ENCODE results near the gene RAB10.
"Not testable (repeated sequence)": the region's sequence is repeated elsewhere in the genome, so short reads cannot be mapped to it uniquely, and the experiment has no call there.

The RAB10 gene

DNA sequence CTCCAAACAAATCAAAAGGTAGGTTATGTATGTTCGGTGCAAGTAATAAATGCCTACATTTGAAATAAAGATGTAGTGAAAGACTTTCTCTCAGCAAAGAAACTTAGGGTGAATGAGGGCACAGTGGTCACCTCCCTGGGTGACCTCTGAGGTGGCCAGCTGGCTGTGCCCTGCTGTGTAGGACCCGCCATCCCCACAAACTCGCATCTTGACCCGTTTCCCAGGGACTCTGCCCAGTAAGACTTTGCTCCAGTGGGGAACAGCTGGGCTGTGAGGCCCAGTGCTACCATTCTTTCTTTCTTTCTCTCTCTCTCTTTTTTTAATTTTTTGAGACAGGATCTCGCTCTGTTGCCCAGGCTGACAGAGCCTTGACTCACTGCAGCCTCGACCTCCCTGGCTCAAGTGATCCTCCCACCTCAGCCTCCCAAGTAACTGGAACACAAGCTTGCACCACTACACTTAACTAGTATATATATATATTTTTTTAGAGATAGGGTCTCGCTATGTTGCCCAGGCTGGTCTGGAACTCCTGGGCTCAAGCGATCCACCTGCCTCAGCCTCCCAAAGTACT lies 130.8 kb downstream of the RAB10 start:
- DNase-seq: no peak

DNA sequence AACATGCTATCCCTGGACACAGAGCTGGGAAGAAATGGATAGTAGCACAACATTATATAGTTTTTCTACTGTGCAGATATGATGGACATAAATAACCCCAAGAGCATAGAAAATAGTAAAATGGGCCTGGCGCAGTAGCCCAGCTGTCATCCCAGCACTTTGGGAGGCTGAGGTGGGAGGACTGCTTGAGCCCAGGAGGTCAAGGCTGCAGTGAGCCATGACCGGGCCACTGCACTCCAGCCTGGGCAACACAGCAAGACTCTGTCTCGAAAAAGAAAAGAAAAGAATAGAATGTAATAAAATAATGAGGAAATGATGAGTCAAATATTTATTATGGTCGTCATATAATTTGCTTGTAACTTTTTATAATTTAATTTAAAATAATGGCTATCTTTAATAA lies 131.5 kb downstream of the RAB10 start:
- no peak for DNase-seq

DNA sequence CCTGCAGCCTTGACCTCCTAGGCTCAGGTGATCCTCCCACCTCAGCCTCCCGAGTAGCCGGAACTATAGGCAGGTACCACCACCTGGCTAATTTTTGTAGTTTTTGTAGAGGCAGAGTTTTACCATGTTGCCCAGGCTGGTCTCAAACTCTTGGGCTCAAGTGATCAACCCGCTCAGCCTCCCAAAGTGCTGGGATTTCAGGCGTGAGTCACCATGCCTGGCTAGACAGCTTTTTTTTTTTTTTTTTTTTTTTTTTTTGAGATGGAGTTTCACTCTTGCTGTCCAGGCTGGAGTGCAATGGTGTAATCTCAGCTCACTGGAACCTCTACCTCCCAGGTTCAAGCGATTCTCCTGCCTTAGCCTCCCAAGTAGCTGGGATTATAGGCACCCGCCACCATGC lies 132.7 kb downstream of the RAB10 start:
- DNase-seq: not testable (repeated sequence)

DNA sequence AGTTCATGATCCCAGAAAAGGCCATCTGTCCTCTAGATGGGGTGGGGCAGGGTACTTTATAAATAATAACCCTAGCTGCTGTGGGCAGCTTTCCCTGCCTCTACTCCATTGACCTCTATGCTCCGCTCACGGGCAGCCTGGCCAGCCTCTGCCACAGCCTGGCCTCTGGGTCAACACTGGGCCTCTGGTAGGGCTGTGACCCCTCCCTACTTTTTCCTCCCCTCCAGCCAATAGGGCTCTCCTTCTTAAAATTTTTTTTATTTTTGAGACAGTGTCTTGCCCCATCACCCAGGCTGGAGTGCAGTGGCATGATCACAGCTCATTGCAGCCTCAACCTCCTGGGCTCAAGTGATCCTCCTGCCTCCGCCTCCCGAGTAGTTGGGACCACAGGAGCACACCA lies 134.9 kb downstream of the RAB10 start:
- DNase-seq: no peak

DNA sequence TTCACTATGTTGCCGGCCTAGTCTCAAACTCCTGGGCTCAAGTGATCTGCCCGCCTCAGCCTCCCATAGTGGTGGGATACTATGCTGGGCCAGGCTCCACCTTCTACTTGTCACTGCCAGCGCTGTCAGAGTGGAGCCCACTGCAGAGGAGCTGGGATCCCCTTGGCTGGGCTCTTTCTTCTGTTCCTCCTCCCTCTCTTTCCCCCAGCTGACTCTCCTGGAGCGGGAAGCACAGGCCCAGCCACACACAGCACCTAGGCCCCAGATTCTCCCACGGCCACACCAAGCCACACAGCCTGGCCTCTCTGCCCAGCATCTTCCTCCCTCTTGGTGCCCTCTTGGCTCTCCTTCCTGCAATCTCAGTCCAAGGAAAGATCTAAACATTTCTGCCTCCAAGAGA lies 135.3 kb downstream of the RAB10 start:
- no peak for DNase-seq

DNA sequence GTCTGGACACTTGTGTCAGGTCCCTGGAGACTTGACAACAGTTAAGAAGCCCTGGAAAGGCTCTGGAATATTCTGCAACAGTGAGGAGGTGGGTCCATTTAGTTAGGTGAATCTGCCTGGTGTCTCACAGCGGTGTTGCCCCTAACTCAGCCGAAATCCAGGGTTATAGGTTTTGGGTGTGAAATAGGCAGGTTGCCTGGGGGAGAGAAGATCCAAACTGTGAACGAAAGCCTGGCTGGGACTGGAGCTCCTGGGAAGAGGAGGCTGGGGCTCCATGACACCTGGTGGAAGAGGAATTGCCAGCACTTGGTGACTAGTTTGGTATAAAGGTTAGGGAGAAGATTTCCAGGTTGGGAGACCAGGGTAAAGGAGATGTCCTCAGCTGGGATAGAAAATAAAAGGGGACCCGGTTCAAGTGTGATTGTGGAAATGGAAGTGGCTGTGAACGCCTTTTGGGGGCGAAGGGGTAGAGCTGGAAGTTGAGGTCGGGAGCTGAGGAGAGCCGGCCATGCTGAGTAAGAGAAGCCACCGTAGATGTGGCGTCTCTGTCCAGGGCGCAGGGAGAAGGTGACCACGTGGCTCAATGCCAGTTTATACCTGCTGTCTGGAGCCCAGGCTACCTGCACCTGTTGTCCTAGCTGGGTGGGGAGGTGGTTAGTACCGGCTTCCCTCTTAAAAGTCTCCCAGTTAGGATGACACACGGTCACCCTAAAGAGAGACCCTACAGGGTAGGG lies 136.0 kb downstream of the RAB10 start:
- no peak for DNase-seq

DNA sequence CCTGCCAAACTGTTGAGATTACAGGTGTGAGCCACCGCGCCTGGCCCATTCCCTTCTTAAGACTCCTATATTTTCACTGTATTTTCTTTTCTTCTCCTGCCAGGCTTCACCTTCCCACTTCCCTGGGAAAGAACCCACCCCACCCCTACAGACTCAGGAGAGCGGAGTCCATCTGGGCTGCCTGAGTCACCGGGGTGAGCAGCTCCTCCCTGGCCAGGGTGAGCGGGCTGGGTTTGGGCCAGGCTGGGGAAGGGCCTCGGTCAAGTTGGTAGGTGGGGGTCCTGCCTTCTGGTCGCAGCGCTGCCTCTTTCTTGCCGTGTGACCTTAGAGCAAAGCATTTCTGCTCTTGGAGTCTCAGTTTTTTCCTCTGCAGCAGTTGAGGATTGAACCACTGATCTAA lies 136.9 kb downstream of the RAB10 start:
- DNase-seq: no peak

DNA sequence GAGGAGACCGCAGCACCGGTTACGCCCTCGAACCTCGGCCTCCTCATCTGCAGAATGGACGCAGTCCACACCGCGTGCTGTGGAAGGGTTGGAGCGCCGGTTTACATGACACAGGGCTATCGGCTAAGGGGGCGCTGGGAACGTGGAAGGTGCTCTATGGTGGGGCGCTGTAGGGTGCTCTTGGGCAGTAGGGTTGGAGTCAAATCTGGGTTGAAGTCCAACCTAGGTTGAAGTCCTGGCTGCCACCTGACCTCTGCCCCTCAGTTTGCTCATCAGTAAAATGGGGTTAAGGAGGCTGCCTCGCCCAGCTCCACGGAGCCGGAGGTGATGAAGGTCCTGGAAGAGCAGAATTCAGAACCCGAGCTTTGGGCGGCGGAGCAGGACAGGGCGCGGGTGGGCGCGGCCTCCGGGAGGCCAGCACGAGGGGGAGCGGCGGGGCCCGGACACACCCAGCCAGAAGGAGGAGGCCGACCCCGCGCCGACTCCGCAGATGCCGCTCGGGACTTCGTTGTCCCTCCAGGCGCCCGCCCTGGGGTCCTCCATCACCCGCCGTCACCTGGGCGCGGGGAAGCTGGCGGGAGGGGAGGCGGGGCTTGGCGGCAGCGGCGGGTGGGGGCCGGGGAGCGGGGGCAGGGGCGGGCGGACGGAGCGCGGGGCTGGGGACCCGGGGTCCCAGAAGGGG lies 138.4 kb downstream of the RAB10 start:
- DNase-seq: no peak

DNA sequence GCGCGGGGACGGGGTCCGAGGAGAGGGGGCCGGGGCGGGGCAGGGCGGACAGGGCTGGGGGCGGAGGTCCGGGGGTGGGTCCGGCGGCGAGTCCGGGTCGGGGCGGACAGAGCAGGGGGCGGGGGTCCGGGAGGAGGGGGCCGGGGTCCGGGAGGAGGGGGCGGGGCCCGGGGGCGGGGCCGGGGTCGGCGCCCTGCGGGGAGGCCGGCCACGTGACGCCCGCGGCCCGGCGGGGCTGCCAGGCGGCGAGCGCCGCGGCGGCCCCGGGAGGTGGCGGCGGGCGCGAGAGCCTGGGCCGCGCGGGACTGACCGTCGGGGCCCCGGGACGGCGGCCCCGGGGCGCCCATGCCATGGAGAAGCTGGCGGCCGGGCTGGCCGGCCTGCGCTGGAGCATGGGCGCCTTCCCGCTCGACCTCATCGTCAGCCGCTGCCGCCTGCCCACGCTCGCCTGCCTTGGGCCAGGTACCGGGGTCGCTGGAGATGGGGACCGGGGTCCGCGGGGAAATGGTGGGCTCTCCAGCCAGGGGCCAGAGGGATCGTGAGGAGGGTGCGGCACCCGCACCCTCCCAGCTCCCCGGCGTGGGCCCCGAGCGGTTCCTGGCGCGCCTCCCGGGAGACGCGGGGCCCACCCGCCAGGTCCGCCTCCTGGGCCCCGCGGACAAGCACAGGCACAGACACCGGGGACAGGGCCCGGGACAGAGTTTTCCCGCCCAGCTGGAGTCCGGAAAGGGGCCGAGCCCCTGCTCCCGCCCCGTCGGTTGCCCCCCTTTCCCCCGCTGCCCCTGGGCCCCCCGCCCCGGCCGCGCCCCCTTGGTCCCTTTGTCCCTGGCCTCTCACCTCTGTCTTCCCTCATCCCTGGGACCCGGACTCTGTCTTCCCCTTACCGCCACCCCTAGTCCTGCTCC lies 139.2 kb downstream of the RAB10 start, which contains the start of gene GAREM2:
Gene GAREM2 (plus strand): TSS at position 218 of the 905 bp plus-strand sequence. CDS start 133 bp downstream, at position 351.
- DNase-seq: no peak

DNA sequence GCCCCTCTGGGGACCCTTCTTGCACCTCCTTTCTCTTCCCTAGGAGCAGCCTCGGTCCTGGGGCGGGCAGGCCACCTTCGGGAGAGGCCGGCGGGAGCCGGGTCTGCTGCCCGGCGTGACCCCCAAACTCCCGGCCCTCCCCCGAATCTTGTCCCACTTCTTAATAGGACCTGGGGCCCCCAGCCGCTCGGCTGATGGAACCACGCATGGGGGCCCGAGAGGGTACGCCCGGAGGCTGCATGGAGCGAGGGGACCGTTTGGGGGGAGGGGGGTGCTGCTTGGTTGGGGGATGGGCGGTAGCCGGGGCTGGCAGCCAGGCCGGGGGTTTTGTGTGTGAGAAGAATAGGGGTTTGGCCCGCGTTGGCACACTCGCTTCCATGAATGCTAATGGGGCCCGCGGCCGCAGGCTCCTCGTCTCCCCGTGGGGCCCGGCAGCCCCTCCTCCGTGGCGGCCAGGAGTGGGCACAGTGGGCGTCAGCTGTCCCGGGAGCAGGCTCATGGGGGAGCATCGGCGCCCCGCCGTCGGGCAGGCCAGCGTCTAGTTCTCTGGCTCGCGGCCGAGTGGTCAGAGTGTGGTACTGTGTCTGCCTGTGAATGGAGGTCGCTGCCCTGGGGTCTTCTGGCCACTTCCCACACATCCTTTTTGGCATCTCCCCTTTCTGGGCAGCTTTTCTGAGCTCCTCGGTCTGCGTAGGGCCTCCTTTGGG lies 140.0 kb downstream of the RAB10 start:
- DNase-seq: no peak

DNA sequence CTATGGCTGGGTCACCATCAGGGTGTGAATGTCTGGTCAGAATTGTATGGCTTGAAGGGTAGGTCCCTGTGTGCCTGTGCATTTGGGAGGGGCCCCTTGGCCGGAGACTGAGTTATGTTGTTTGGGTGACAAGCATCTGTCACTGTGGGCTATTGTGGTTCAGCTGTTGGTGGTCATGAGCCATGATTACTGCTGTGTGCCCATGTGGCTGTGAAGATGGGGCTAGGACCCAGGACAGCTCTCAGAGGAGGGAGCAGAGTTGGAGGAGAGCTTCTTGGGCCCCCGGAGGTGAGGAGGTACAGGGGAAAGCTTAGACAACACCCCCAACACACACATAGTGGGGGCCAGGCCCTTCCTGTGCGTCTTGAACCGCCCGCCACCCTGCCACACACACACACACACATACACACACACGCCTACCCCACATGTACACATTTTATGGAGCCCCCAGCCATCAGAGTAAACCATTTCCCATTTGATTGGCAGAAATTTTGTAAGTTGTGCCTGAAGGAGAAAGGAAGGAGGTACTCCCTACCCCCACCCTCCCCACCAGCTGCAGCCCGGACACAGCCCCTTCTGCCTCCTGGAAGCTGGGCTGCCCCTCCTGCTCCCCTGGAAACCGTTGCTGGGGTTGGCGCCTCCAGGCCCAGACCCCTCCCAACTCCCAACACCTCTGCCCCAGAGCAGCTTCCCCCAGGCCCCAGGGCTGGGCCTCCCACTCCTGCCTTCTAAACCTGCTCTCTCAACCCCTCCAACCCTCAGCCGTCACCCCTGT lies 141.0 kb downstream of the RAB10 start:
- no peak for DNase-seq

DNA sequence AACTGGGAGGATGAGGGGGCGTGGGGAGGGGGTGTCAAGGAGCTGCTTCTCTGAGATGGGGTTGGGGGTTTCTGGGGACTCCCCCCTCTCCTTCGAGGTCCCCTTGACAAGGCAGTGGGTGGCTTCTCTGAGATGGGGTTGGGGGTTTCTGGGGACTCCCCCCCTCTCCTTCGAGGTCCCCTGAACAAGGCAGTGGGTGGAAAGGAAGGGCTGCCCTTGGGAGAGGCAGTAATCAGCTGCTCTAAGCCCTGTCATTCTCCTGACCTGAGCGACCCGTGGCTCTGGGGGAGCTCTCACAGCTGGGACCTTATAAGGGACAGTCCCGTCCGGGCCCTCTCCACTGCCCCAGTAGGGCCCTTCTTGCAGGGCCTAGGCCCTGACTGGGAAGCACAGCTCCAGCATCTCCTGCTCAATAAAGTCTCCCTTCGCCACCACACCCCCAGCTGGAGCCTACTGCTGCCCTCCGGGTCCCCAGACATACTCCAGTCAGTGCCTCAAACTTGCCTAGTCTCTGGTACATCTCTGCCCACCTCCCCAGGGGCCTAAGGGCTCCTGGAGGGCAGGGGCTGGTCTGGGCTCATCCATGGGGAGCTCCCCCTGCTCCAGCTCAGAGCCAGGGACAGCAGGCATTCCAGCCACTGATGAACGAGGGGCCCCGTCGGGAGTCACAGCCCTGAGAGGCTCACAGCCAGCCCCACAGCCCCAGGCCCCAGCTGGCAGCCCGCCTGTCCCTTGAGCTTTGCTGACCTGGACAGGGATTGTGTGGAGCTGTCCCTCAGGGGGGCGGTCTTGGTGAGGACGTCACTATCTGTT lies 141.8 kb downstream of the RAB10 start:
- DNase-seq: no peak

DNA sequence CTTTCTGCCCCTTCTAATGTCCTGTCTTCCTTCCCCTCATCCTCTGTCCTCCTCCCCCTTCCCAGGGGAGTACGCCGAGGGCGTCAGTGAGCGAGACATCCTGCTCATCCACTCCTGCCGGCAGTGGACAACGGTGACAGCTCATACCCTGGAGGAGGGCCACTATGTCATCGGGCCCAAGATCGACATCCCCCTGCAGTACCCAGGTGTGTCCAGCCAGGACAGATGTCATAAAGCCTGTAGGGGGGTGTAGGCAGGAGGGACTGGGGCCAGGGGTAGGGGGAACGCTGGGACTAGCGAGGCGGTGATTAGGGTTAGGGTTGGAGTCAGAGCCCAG lies 142.4 kb downstream of the RAB10 start:
- no peak for DNase-seq

DNA sequence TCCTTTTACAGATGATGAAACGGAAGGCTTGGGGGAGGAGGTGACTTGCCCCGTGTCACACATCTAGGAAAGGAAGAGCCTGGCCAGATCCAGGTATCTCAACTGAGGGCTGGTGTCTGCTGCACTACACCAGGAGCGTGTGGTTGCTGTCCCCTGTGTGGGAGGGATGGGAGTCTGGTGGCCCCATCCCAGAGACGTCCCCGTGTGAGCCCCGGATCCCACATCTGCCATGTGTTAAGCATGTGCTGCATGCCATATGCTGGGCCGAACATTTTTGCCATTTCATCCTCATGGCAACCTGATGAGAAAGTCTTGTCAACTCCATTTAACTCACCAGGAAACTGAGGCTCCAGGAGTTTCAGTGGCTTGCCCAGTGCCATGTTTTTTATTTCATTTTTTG lies 143.2 kb downstream of the RAB10 start:
- DNase-seq: no peak

DNA sequence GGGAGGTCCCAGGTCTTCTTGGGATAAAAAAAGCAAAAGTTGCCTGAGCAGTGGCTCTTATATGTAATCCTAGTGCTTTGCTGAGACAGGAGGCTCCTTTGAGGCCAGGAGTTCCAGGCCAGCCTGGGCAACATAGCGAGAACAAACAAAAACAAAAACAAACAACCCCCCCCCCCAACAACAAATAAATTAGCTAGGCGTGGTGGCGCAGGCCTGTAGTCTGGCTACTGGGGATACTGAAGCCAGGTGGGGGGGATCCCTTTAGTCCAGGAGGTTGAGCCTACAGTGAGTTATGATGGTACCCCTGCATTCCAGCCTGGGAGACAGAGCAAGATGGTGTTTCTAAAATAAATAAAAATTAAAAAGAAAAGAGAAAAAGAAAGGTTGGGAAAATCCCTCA lies 144.4 kb downstream of the RAB10 start:
- no peak for DNase-seq

DNA sequence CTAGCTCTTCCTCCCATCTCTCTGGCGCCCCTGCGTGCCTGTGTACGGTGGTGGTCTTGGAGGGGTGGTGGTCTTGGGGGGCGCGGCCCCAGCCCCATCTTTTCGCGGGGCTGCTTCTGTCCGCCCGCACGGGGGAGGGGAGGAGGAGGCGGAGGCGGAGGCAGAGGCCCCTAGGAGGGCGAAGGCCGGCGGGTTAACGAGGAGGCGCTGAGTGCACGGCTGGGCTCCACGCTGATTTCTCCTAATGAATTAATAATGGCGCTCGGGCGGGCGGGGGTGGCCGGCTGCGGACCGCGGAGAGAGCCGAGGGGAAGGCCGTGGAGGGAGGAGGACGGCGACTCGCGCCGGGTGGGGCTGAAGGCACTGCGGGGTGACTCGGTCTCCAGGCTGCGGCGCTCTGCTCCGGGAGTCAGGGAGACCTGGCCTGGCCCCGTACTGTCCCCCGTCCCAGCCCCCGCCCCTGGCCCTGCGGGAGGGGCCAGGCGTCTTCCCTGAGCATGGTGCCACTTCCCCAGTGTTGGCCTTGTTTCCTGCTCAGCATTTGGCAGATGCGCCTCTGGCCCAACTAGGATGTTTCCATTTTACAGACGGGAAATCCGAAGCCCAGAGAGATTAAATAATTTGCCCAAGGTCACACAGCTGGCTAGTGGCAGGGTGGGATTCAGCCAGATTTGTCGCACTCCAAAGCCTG lies 145.0 kb downstream of the RAB10 start:
- no peak for DNase-seq

DNA sequence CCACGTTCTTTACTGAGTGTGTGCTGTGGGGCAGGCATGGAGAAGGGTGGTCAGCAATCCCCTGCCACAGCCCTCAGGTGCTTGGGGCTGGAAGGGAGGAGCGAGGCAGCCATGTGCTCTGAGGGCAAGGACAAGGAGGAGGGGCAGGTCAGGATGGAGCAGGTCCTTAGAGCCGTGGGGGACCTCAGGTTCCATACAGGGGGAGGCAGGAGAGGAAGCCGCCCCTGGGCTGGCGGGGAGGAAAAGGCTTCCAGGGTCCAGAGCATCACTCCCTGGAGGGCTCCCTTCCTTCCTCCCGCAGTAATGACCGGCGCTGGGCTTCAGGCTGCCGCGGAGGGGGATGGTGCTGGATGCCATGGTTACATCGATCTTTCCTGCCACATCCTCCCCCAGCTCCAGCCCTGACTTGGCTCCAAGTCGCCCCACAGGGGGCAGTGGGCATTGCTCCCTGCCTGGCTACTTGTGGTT lies 145.6 kb downstream of the RAB10 start:
- DNase-seq: no peak

DNA sequence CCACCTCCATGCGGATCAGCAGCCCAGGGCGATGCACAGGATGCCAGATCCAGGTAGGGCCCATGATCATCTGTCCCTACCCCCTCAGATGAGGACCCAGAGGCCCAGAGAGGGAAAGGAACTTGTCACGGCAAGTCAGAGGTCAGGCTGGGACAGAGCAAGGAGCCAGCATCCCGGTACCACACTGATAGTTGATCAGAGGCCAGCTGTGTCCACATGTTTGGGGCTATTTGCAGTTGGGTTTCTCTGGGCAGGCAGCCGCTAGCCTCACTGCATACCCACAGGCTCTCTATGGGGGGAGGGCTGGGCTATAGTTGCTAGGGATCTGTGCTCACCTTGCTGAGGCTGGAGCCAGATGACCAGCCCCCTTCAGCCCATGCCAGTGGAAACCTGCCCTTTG lies 148.6 kb downstream of the RAB10 start:
- DNase-seq: no peak

DNA sequence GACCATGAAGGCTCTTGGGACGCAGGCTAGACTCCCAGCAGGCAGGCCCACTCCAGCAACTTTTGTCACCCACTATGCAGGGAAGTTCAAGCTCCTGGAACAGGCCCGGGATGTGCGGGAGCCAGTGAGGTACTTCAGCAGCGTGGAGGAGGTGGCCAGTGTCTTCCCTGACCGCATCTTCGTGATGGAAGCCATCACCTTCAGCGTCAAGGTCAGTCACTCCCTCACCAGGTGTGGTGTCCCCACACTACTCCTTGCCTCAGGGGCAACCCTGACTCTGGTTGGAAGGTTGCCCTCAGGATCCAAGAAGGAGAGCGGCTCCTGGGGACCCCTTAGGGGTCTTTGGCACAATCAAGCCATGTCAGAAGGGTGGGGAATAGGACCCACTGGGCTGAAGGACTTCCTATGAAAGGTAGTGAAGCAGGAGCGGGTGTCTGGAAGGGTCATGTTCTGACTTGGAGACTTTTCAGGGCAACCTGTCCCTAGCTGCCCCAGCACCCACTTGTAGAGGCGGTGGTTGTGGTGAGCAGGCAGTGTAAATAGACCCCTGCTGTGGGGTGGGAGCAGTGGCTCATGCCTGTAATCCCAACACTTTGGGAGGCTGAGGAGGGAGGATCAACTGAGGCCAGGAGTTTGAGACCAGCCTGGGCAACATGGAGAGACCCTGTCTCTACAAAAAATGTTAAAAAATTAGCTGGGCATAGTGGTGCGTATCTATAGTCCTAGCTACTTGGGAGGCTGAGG lies 149.2 kb downstream of the RAB10 start:
- DNase-seq: no peak
